HG03060 (cell line): Measurements from ENCODE around the gene RAPGEF6.
"Not testable (repeated sequence)": the region's sequence is repeated elsewhere in the genome, so short reads cannot be mapped to it uniquely, and the experiment has no call there.

Experiments
- ATAC-seq: cut with Tn5 transposase; IDR thresholded peaks from one replicate; pipeline ENCODE4 v1.9.1; 2021; ENCODE audit warnings: low read depth, moderate number of reproducible peaks; ENCODE audit not compliant: unreplicated experiment

The RAPGEF6 gene

GRCh38 chr5:131610198-131611063, 24.6 kb downstream of the RAPGEF6 start:
- no peak for ATAC-seq

DNA sequence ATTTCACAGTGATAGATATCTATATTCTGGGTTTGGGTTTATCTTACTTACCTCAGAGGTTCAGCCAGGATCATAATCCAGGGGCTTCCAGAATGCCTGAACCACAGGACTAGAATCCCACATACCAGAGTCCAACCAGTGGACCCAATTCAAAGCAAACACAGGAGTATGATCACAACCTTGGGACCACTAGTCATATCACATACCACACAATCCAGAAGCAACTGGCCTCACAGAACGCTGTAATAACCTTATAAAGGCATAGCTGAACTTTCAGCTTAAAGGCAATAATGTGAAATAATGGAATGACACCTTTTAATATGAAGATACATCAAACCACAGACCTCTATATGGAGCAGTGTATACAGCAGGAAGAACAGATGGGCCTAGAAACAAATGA, 25.3 kb downstream of the RAPGEF6 start:
- ATAC-seq, result no peak

- ATAC-seq, result no peak
These were observed 26.4 kb downstream of the RAPGEF6 start for GRCh38 chr5:131608597-131608996.

- ATAC-seq, result no peak
These were observed 27.0 kb downstream of the RAPGEF6 start for GRCh38 chr5:131607903-131608540.

DNA sequence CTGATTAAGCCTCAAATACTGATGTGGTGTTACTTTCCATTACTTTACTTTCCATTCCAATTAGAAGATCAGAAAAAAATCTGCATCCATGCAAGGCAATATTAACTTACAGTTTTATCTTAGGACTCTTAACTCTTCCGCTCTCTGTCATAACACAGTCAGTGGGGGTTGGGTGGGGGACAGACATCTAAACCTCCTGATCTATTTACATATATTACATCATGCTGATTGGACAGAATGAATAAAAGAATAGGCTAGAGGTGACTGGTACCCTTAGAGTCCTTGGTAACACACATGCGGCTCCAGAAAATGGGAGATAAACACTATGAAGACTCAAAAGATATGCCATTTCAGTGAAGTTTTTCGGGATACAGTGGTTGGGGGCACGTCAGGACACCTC, 27.6 kb downstream of the RAPGEF6 start:
- ATAC-seq, result no peak

- no peak for ATAC-seq
These were observed 29.9 kb downstream of the RAPGEF6 start for GRCh38 chr5:131605086-131605485.

DNA sequence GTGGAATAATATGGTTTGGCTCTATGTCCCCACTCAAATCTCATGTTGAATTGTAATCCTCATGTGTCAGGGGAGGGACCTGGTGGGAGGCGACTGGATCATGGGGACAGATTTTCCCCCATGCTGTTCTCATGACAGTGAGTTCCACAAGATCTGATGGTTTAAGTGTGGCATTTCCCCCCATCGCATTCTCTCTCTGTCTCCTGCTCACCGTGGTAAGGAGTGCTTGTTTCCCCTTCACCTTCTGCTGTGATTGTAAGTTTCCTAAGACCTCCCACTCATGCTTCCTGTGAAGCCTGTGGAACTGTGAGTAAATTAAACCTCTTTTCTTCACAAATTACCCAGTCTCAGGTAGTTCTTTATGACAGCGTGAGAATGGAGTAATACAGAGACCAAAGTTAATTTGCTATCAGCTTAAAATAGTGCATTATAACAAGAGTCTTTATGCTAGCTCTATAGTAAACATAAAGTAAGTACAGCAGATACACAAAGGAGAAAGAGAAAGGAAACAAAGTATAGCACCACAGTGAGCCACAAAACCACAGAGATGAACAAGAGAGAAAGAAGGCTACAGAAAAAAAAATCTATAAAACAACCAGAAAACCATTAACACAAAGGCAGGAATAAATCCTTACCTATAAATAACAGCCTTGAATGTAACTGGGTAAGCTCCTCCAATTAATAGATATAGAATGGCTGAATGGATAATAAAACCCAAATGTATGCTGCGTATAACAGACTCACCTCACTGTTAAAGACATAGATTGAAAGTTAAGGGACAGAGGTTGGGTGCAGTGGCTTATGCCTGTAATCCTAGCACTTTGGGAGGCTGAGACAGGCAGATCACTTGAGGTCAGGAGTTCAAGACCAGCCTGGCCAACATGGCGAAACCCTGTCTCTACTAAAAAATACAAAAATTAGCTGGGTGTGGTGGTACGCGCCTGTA, 39.7 kb downstream of the RAPGEF6 start:
- no peak for ATAC-seq

DNA sequence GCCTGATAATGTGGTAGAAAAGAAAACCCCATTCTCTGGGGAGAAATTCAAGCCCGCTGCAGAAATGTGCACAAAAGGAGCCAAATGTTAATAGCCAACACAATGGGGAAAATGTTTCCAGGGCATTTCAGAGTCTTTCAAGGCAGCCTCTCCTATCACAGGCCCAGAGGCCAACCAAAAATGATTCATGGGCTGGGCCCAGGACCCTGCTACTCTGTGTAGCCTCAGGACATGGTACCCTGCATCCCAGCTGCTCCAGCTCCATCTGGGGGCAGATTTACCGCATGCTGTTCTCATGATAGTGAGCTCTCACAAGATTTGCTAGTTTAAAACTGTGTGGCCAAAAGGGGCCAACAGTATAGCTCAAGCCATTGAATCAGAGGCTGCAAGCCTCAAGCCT, 41.1 kb downstream of the RAPGEF6 start:
- no peak for ATAC-seq

DNA sequence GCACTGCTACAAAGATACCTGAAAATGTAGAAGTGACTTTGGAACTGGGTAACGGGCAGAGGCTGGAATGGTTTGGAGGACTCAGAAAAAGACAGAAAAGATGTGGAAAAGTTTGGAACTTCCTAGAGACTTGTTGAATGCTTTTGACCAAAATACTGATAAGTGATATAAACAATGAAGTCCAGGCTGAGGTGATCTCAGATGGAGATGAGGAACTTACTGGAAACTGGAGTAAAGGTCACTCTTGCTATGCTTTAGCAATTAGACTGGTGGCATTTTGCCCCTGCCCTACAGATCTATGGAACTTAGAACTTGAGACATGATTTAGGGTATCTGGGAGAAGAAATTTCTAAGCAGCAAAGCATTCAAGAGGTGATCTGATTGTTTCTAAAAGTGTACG, 41.6 kb downstream of the RAPGEF6 start:
- ATAC-seq, result not testable (repeated sequence)

DNA sequence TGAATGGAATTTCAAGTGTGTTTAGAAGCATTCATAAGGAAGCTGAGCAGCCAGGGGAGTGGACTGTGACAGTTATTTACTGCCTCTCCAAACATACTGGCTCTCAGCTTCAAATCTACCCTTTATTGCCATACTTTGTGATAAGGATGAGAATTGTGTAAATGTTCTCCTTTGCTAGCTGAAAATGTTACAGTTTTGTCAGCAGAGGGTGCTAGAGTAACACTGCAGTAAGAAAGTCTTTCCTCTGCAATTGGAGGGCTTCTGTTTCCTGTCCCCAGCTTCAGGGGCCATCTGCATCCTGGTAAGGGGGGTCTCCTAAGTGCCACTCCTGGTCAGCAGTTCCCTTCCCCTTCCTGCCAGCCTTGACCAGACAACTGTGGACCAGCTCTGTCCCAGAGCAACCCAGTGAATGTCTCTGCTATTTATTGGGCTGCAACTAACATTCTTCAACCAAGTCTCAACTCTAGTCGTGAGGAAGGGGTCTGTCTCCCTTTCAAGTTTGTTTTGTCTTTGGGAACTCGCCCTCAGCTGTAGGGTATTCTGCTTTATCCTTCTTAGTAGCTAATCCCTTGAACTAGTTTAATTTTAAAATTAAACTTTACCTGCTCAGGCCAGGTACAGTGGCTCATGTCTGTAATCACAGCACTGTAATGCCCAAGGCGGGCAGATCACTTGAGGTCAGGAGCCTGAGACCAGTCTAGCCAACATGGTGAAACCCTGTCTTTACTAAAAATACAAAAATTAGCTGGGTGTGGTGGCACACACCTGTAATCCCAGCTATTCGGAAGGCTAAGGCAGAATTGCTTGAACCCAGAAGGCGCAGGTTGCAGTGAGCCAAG, 45.3 kb downstream of the RAPGEF6 start:
- ATAC-seq, result no peak

GRCh38 chr5:131587541-131587940, 47.5 kb downstream of the RAPGEF6 start:
- ATAC-seq, result no peak

- no peak for ATAC-seq
These were observed 53.3 kb downstream of the RAPGEF6 start for GRCh38 chr5:131581702-131582101.

DNA sequence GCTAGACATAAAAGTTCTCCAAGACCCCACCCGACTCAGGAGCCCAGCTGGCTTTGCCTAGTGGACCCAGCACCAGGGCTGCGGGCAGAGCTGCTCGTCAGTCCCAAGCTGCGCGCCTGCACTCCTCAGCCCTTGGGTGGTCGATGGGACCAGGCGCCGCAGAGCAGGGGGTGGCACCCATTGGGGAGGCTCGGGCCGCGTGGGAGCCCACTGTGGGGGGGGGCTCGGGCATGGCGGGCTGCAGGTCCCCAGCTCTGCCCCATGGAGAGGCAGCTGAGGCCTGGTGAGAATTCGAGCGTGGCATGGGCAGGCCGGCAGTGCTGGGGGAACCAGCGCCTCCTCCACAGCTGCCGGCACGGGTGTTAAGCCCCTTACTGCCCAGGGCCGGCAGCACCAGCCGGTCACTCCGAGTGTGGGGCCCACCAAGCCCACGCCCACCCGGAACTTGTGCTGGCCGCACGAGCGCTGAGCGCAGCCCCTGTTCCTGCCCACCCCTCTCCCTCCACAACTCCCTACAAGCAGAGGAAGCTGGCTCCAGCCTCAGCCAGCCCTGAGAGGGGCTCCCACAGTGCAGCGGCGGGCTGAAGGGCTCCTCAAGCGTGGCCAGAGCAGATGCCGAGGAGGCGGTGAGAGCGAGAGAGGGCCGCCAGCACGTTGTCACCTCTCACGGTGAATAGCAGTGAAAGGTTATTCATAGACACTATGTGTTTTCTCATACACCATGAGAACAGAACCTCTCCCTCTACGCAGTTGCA, 54.9 kb downstream of the RAPGEF6 start:
- ATAC-seq, result no peak

DNA sequence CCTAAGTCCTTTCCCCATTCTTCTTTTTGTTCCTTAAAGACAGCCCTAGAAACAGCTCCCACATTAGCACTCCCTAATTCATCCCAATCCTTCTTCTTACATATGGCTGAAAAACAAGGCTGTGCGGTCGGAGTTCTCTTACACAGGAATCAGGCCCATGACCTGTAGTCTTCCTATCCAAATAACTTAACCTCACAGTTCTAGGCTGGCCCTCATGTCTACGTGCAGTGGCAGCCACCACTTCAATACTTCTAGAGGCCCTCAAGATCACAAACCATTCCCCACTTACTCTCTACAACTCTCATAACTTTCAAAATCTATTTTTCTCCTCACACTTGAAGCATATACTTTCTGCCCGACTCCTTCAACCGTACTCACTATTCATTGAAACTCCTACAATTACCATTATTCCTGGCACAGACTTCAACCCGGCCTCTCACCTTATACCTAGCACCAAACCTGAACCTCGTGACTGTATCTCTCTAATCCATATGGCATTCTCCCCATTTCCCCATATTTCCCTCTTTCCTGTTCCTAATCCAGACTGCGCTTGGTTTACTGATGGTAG, 59.3 kb downstream of the RAPGEF6 start:
- no peak for ATAC-seq

DNA sequence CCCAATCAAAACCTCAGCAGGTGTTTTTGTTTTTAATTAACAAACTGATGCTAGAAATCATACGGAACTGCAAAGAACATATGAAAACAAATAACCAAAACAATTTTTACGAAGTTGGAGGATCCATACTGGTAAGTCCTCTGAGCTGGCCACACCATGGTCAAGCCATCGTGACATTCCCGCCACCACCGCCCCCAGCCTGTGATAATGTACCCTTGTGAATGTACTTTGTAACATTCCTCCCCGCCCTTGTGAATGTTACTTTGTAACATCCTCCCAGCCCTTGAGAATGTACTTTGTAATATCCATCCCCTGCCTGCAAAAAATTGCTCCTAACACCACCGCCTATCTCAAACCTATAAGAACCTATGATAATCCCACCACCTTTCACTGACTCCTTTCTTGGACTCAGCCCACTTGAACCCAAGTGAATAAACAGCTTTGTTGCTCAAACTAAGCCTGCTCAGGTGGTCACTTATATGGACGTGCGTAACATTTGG, 63.3 kb downstream of the RAPGEF6 start:
- ATAC-seq, result no peak

DNA sequence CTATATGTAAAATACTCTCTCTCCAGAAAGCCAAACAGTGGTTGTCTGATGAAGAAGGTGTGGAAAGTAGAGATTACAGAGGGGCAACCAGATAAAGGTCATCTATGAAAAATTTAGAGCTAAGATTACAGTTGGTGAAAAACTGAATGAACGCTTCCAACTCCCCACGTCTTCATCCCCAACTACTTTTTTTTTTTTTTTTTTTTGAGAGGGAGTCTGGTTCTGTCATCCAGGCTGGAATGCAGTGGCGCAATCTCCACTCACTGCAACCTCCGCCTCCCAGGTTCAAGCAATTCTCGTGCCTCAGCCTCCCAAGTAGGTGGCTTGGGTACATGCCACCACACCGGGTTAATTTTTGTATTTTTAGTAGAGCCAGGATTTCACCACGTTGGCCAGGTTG, 64.3 kb downstream of the RAPGEF6 start:
- ATAC-seq, result no peak

DNA sequence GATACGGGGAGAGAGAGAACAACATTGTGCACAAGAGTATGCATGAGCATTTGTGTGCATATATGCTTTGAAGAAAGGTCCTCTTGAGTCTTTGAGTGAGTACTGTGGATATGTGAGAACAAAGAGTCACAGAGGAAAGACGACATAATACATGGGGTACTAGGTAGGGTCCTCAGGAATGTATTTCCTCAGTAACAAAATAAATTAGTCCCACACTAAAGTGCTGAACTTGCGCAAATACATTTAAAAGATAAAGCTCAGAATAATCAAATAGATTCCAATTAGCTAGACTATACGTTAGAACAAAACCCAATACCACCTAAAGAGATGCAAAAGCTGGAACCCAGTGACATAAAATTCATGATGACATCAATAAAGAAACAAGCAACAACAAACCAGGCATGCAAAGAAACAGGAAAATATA, 70.8 kb downstream of the RAPGEF6 start:
- ATAC-seq, result no peak

DNA sequence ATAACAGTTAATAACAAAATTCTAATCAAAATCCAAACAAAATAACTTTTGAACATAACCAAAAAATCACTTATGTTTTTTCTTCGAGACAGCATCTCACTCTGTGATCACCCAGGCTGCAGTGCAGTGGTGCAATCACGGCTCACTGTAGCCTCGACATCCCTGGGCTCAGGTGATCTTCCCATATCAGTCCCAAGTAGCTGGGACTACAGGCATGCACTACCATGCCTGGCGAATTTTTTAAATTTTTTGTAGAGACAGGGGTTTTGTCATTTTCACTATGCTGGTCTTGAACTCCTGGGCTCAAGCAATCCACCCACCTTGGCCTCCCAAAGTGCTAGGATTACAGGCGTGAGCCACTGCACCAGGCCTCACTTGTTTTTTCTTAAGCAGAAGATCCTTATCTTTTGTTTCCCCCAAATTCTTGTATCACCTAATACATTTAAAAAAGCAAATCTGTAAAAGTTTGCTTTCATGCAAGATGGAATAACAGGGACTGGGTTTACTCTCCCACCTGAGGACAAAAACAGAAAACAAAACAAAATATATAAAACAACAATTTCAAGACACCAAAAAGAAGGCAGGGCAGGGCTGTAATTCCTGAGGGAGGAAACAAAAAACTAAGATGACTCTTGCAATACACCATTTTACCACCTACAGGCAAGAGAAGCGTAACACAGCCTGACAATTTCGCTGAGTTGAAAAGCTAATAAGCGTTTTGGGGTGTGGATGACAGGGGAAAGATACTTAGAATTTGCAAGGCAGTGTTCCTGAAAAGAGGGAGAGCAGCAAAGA, 71.4 kb downstream of the RAPGEF6 start:
- ATAC-seq, result no peak
